PC-3 (cell line): Measurements from ENCODE around the gene FOXRED2. TPM values are rescaled to one million over a fixed set of nuclear protein-coding genes. Genes with fewer than 3 reads are reported as not detected.

Source experiments
- ATAC-seq: fragments of 200-7000 bp; cut with Tn5 transposase; 2 replicates; pipeline ENCODE4 v1.9.1; 2020; ENCODE audit warnings: mild to moderate bottlenecking, moderate library complexity
- BruUV-seq: library from RNA; stranded (reverse); fragments of 400-500 nt; replicated peaks from 2 replicates; lab custom pipeline; 2021; lab: Mats Ljungman, UMichigan
- CTCF ChIA-PET: fragments of 300-600 bp; sonication (Branson Sonifier 250); formaldehyde crosslinking; loops from one replicate; lab custom pipeline; 2022; ENCODE audit warnings: antibody characterized with exemption; lab: Charles Lee
- POLR2A ChIA-PET: fragments of 300-600 bp; sonication (Branson Sonifier 250); formaldehyde crosslinking; loops from one replicate; lab custom pipeline; 2022; ENCODE audit warnings: antibody characterized with exemption; ENCODE audit not compliant: unreplicated experiment; lab: Charles Lee
- DNase-seq: peaks from one replicate; pipeline ENCODE4 v3.0.0-alpha.2; 2015
- H2AFZ ChIP-seq: fragments of 300-600 bp; sonication (generic); 2 replicates; pipeline ENCODE4 v1.6.0; 2016; ENCODE audit warnings: antibody characterized with exemption, low read length
- H3F3A ChIP-seq: fragments of 300-600 bp; sonication (generic); one replicate; pipeline ENCODE4 v1.6.0; 2017; ENCODE audit warnings: antibody characterized with exemption, low read length, control low read depth, mild to moderate bottlenecking; ENCODE audit not compliant: unreplicated experiment
- H3K27ac ChIP-seq: fragments of 300-600 bp; sonication (generic); 2 replicates; pipeline ENCODE4 v1.5.1; 2016; ENCODE audit warnings: mild to moderate bottlenecking, low read length
- H3K27me3 ChIP-seq: fragments of 300-600 bp; sonication (generic); 2 replicates; pipeline ENCODE4 v1.6.1; 2016; ENCODE audit warnings: low read length, mixed read lengths
- H3K36me3 ChIP-seq: fragments of 300-600 bp; sonication (generic); 2 replicates; pipeline ENCODE4 v1.6.1; 2016; ENCODE audit warnings: low read depth, mixed run types, low read length, mixed read lengths
- H3K4me1 ChIP-seq: fragments of 300-600 bp; sonication (generic); 2 replicates; pipeline ENCODE4 v1.5.1; 2016; ENCODE audit warnings: low read length; ENCODE audit not compliant: insufficient read depth
- H3K4me2 ChIP-seq: fragments of 300-600 bp; sonication (generic); 2 replicates; pipeline ENCODE4 v1.6.0; 2016; ENCODE audit warnings: low read length
- H3K4me3 ChIP-seq: fragments of 300-600 bp; sonication (generic); 2 replicates; pipeline ENCODE4 v1.5.1; 2016; ENCODE audit warnings: mild to moderate bottlenecking, low read length, mixed read lengths
- H3K79me2 ChIP-seq: fragments of 300-600 bp; sonication (generic); 2 replicates; pipeline ENCODE4 v1.6.1; 2017; ENCODE audit warnings: low read length, mixed read lengths
- H3K9ac ChIP-seq: fragments of 300-600 bp; sonication (generic); 2 replicates; pipeline ENCODE4 v1.6.0; 2016; ENCODE audit warnings: mild to moderate bottlenecking, low read length
- H3K9me2 ChIP-seq: fragments of 300-600 bp; sonication (generic); replicated peaks from 2 replicates; pipeline ENCODE4 v1.6.1; 2016; ENCODE audit warnings: mixed run types, low read length, mixed read lengths
- H3K9me3 ChIP-seq: fragments of 300-600 bp; sonication (generic); 2 replicates; pipeline ENCODE4 v1.6.1; 2016; ENCODE audit warnings: low read length, mixed read lengths
- H4K20me1 ChIP-seq: fragments of 300-600 bp; sonication (generic); 2 replicates; pipeline ENCODE4 v1.6.1; 2016; ENCODE audit warnings: low read length, mixed read lengths
- EZH2 ChIP-seq: fragments of 300-600 bp; sonication (generic); IDR thresholded peaks from one replicate; pipeline ENCODE4 v1.6.1; 2017; ENCODE audit warnings: antibody characterized with exemption, mild to moderate bottlenecking, low read length; ENCODE audit not compliant: unreplicated experiment
- EZH2phosphoT487 ChIP-seq: fragments of 300-600 bp; sonication (generic); IDR thresholded peaks from 2 replicates; pipeline ENCODE4 v1.6.1; 2018; ENCODE audit warnings: mild to moderate bottlenecking, antibody characterized with exemption, low read length, borderline replicate concordance
- intact Hi-C: fragments of 100-400 bp; cut with micrococcal nuclease; formaldehyde crosslinking; loops from 2 replicates; pipeline ENCODE4 v1.9.0; 2023
- total RNA-seq: library from RNA; depleted of rRNA; stranded (reverse); fragments of >200 nt; gene quantifications from 2 replicates; pipeline ENCODE4 v1.2.3, GENCODE V29; 2014
- TF ChIP-seq, protein P1 (sequence below): fragments of 300-600 bp; sonication (generic); conservative IDR thresholded peaks from 2 replicates; pipeline ENCODE4 v1.5.1; 2017; ENCODE audit warnings: antibody characterized with exemption, low read depth, mild to moderate bottlenecking, low read length

The FOXRED2 gene
- total RNA-seq, 1 experiment from 2014 or later: 5.5 TPM

GRCh38 chr22:36514766-36515165 lies 7.9 kb upstream of the FOXRED2 start:
- no peaks in the 10 kb centered on the region for H3K9me3 ChIP-seq
- DNase-seq: no peak
- 0 out of 2 replicates have a peak, but pooled peaks cover 5% of the 10 kb centered on the region for H4K20me1 ChIP-seq
- peaks cover 63% of the 10 kb centered on the region for H3K36me3 ChIP-seq
- H3K9ac ChIP-seq: no peak overlapping the region
- no peaks in the 10 kb centered on the region for H3K79me2 ChIP-seq
- ATAC-seq: no peak
- H3K4me2 ChIP-seq: no peak overlapping the region
- no peak overlapping the region for H2AFZ ChIP-seq
- ChIA-PET POLR2A (no interaction called here), CTCF (no interaction called here)
- TF ChIP-seq, protein P1, sequence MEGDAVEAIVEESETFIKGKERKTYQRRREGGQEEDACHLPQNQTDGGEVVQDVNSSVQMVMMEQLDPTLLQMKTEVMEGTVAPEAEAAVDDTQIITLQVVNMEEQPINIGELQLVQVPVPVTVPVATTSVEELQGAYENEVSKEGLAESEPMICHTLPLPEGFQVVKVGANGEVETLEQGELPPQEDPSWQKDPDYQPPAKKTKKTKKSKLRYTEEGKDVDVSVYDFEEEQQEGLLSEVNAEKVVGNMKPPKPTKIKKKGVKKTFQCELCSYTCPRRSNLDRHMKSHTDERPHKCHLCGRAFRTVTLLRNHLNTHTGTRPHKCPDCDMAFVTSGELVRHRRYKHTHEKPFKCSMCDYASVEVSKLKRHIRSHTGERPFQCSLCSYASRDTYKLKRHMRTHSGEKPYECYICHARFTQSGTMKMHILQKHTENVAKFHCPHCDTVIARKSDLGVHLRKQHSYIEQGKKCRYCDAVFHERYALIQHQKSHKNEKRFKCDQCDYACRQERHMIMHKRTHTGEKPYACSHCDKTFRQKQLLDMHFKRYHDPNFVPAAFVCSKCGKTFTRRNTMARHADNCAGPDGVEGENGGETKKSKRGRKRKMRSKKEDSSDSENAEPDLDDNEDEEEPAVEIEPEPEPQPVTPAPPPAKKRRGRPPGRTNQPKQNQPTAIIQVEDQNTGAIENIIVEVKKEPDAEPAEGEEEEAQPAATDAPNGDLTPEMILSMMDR: no peak
- TF ChIP-seq EZH2phosphoT487: no peak
- TF ChIP-seq EZH2: no peak
- BruUV-seq: no TSS peak
- peaks cover 3% of the 10 kb centered on the region for H3F3A ChIP-seq
- H3K27me3 ChIP-seq: no peaks in the 10 kb centered on the region
- H3K4me3 ChIP-seq: no peak overlapping the region
- intact Hi-C loops: no loop called here
- H3K4me1 ChIP-seq: no peaks in the 10 kb centered on the region
- H3K9me2 ChIP-seq: no peaks in the 10 kb centered on the region
- H3K27ac ChIP-seq: no peak overlapping the region

- ATAC-seq (no peak), DNase-seq (no peak)
- no peaks in the 10 kb centered on the region for H3K9me3 ChIP-seq
- H4K20me1 ChIP-seq: 0 out of 2 replicates have a peak, but pooled peaks cover 5% of the 10 kb centered on the region
- H2AFZ ChIP-seq: no peak overlapping the region
- no peak overlapping the region for H3K4me2 ChIP-seq
- TF ChIP-seq EZH2phosphoT487 (no peak), EZH2 (no peak)
- TF ChIP-seq, protein P1: no peak
- ChIA-PET CTCF (no interaction called here), POLR2A (no interaction called here)
- BruUV-seq: no TSS peak
- no peaks in the 10 kb centered on the region for H3K79me2 ChIP-seq
- H3K27me3 ChIP-seq: no peaks in the 10 kb centered on the region
- intact Hi-C loops: no loop called here
- no peak overlapping the region for H3K4me3 ChIP-seq
- peaks cover 3% of the 10 kb centered on the region for H3F3A ChIP-seq
- no peaks in the 10 kb centered on the region for H3K4me1 ChIP-seq
- no peaks in the 10 kb centered on the region for H3K9me2 ChIP-seq
- H3K27ac ChIP-seq: no peak overlapping the region
- H3K9ac ChIP-seq: no peak overlapping the region
- peaks cover 49% of the 10 kb centered on the region for H3K36me3 ChIP-seq
These were observed 6.2 kb upstream of the FOXRED2 start for GRCh38 chr22:36512991-36513390.

DNA sequence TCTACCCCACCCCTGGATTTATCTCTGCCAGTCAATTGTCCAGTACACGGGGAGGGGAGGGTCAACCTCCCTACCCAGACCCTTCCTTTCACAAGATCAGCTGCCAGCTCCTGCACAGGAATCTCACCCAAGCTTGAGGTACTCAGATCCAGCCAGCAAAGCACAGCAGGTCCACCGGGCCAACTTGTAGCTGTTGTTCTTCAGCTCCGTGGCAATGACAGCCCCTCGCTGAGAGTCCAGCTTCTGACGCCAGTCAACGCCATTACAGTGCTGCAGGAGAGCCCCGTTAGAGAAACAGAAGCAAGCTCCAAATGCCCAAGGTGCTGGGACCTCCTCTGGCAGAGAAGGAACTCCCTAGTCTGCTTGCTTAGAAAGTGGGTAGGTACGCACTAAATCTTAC lies 5.5 kb upstream of the FOXRED2 start:
- intact Hi-C loops: no loop called here
- BruUV-seq: no TSS peak
- Histone ChIP-seq H4K20me1 (0 out of 2 replicates have a peak, but pooled peaks cover 5% of the 10 kb centered on the region), H3K4me3 (no peak overlapping the region), H3K4me2 (no peak overlapping the region), H3K9me3 (no peaks in the 10 kb centered on the region), H2AFZ (no peak overlapping the region), H3K79me2 (no peaks in the 10 kb centered on the region), H3K4me1 (0 out of 2 replicates have a peak, but pooled peaks cover 2% of the 10 kb centered on the region), H3F3A (peaks cover 3% of the 10 kb centered on the region), H3K36me3 (peaks cover 47% of the 10 kb centered on the region), H3K9ac (no peak overlapping the region), H3K9me2 (no peaks in the 10 kb centered on the region), H3K27ac (no peak overlapping the region), H3K27me3 (no peaks in the 10 kb centered on the region)
- TF ChIP-seq EZH2: no peak
- TF ChIP-seq, protein P1: no peak
- no peak for TF ChIP-seq EZH2phosphoT487
- ChIA-PET CTCF (no interaction called here), POLR2A (no interaction called here)
- ATAC-seq: no peak
- DNase-seq: no peak
